SJSA1 (cell line): ENCODE results near the gene PLEKHM2. TPM values are rescaled to one million over a fixed set of nuclear protein-coding genes. Genes with fewer than 3 reads are reported as not detected.

Experiments
- DNase-seq, 2 experiments: peaks; one replicate each; pipeline ENCODE4 v3.0.0-alpha.2; 2015 to 2020; ENCODE audit warnings: low spot score in 2 of 2, low read depth in 1 of 2
- H3K27ac ChIP-seq: fragments of 250-450 bp; sonication (Bioruptor Pico); 2 replicates; pipeline ENCODE4 v1.5.1; 2020; ENCODE audit warnings: mild to moderate bottlenecking, moderate library complexity
- H3K27me3 ChIP-seq: fragments of 250-450 bp; sonication (Bioruptor Pico); replicated peaks from 2 replicates; pipeline ENCODE4 v1.5.1; 2020; ENCODE audit warnings: mild to moderate bottlenecking, moderate library complexity
- H3K36me3 ChIP-seq: fragments of 250-450 bp; sonication (Bioruptor Pico); 2 replicates; pipeline ENCODE4 v1.5.1; 2020; ENCODE audit warnings: mild to moderate bottlenecking
- H3K4me1 ChIP-seq: fragments of 250-450 bp; sonication (Bioruptor Pico); replicated peaks from 2 replicates; pipeline ENCODE4 v1.6.1; 2021; ENCODE audit warnings: mild to moderate bottlenecking
- H3K4me3 ChIP-seq: fragments of 250-450 bp; sonication (Bioruptor Pico); 2 replicates; pipeline ENCODE4 v1.5.1; 2020; ENCODE audit warnings: mild to moderate bottlenecking
- H3K9me3 ChIP-seq: fragments of 250-450 bp; sonication (Bioruptor Pico); replicated peaks from 2 replicates; pipeline ENCODE4 v1.5.1; 2020; ENCODE audit warnings: mild to moderate bottlenecking
- total RNA-seq: library from RNA; depleted of rRNA; stranded (reverse); fragments of >200 nt; shearing (Covaris generic); gene quantifications from 2 replicates; pipeline ENCODE4 v1.2.3, GENCODE V29; 2014

Gene PLEKHM2
- total RNA-seq, 1 experiment from 2014 or later = 48.4 TPM

DNA sequence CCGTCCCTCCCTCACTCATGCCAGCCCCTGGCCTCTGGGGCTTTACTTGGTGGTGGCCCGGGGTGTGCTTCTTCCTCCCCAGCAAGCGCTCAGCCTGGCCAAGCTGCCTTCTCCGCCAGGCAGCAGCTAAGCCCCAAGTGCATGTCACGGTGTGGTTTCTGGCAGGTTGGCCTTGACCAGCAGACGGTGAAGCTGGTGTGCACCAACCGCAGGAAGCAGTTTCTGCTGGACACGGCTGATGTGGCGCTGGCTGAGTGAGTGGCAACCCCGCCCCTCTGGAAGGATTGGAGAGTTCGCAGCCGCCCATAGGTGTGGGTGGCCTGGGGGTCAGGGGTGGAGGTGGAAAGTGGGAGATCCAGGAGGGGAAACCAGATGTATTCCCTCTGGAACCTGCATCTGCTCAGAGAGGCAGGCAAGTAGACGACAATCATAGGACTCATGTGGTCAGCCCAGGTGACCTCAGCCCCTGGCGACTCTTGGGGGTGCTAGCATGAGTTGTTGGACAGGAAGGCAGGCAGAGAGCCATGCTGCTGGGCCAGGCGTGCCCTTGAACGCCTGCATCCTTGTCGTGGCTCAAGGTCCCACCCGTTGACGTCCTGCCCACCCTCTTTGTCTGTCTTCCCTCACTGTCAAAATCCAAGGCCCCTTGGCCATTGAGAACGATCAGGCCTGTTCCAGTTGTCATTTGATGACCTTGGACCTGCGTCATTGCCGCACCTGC, 45.0 kb downstream of the PLEKHM2 start:
- H3K36me3 ChIP-seq = peaks cover 87% of the 10 kb centered on the region
- no peaks in the 10 kb centered on the region for H3K4me1 ChIP-seq
- no peaks in the 10 kb centered on the region for H3K9me3 ChIP-seq
- no peak overlapping the region for H3K27ac ChIP-seq
- no peak for DNase-seq
- no peak overlapping the region for H3K4me3 ChIP-seq
- H3K27me3 ChIP-seq = no peaks in the 10 kb centered on the region

DNA sequence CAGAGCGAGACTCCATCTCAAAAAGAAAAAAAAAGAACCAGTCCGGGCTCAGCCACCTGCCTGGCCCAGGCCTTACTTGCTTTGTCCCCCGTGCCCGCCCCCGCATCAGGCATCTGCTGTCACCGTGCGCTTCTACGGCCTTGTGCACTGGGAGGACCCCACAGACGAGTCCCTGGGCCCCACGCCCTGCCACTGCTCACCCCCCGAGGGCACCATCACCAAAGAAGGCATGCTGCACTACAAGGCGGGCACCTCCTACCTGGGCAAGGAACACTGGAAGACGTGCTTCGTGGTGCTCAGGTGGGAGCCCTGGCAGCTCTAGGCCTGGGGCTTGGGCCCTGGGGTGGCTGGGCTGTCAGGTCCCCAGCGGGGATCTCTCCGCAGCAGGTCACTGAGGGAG, 46.3 kb downstream of the PLEKHM2 start:
- H3K36me3 ChIP-seq = peaks cover 87% of the 10 kb centered on the region
- H3K27ac ChIP-seq = no peak overlapping the region
- no peaks in the 10 kb centered on the region for H3K4me1 ChIP-seq
- no peaks in the 10 kb centered on the region for H3K27me3 ChIP-seq
- DNase-seq = no peak
- no peaks in the 10 kb centered on the region for H3K9me3 ChIP-seq
- H3K4me3 ChIP-seq = no peak overlapping the region

DNA sequence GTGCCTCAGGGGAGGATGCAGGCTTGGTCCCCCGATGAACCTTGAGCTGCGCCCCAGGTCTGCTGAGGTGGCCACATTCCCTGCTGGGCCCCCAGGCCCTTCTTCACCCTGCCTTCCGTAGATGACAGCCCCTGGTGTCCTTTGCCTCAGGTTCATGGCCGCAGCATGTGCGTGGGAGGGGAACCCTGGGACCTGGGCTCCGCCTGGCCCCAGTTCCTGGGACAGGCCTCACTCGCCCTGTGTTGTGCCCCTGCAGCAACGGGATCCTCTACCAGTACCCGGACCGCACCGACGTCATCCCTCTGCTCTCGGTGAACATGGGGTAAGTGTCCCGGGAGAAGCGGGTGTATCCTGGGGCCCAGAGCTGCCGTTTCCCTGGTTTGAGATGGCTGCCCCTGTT, 46.8 kb downstream of the PLEKHM2 start:
- no peaks in the 10 kb centered on the region for H3K27me3 ChIP-seq
- no peaks in the 10 kb centered on the region for H3K9me3 ChIP-seq
- H3K4me3 ChIP-seq = no peak overlapping the region
- H3K27ac ChIP-seq = no peak overlapping the region
- peaks cover 82% of the 10 kb centered on the region for H3K36me3 ChIP-seq
- no peaks in the 10 kb centered on the region for H3K4me1 ChIP-seq
- no peak for DNase-seq

DNA sequence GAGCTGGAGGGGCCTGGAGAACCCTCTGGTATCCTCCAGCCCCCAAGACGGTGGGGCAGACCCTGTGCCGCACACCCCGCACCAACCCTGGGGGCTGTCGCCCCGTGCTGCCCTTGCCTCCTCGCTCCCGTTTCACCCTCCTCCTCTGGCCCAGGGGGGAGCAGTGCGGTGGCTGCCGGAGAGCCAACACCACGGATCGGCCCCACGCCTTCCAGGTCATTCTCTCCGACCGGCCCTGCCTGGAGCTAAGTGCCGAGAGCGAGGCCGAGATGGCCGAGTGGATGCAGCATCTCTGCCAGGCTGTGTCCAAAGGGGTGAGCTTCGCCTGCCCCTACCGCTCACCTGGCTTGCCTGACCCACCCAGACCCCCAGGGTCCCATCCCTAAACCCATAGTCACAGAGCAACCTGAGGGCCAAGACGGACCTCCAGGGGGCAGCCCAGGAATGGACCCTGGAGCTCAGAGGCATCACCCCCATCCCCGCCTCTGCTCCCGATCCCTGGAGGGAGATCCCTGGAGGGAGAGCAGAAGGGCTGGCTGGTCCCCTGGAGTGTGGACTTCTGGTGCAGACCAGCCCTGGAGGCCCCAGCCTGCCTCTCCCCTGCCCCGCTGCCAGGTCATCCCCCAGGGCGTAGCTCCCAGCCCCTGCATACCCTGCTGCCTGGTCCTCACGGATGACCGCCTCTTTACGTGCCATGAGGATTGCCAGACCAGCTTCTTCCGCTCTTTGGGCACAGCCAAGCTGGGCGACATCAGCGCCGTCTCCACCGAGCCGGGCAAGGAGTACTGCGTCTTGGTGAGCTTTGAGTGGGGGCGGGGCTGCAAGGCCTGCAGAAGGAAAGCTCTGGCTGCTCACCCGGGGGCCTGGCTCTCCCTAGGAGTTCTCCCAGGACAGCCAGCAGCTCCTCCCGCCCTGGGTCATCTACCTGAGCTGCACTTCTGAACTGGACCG, 47.9 kb downstream of the PLEKHM2 start:
- Histone ChIP-seq H3K27me3 (no peaks in the 10 kb centered on the region), H3K36me3 (peaks cover 71% of the 10 kb centered on the region), H3K27ac (no peak overlapping the region), H3K9me3 (no peaks in the 10 kb centered on the region), H3K4me3 (no peak overlapping the region), H3K4me1 (no peaks in the 10 kb centered on the region)
- DNase-seq = no peak

DNA sequence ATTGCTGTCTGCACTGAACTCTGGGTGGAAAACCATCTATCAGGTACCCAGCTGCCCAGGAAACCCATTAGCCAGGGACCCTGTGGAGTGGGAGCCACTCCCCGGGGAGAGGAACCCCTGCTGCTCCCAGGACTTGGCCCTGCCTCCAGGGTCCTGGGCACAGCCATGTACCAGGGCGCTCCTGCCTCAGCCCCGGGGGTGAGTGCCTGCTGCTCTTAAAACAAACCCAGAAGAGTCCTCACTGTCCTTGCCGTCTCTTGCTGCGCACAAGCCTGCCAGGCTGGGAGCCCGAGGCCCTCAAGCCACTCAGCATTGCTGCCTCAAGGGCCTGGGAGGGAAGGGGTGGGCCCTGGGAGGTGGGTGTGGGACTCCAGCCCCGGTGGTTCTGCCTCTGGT, 48.6 kb downstream of the PLEKHM2 start:
- Histone ChIP-seq H3K4me1 (no peaks in the 10 kb centered on the region), H3K4me3 (no peak overlapping the region), H3K36me3 (peaks cover 65% of the 10 kb centered on the region), H3K27ac (no peak overlapping the region), H3K9me3 (no peaks in the 10 kb centered on the region), H3K27me3 (no peaks in the 10 kb centered on the region)
- DNase-seq = no peak

DNA sequence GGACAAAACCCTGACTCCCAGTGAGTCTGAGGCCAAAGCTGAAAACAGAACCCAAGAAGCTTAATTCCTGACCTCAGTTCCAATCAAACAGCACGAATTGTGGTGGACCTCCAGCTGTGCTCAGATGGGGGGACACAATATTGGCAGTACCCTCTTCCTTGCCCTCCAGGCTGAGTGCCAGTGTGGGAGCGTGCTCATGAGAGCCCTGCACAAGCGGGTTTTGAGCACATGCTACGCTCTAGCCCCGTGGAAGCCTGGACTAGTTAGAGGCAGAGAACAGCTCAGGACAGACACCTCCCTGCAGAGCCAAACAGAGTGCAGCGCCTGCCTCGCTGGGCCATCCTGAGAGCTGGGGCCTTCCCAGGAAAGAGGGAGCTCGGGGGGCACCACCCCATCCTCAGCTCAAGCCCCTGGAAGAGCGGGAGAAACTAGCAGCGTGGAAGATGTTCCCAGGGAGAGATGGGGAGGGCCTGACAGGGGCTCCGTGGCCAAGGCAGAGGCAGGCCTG, 49.2 kb downstream of the PLEKHM2 start:
- no peaks in the 10 kb centered on the region for H3K4me1 ChIP-seq
- no peak overlapping the region for H3K4me3 ChIP-seq
- DNase-seq = no peak
- no peaks in the 10 kb centered on the region for H3K27me3 ChIP-seq
- peaks cover 59% of the 10 kb centered on the region for H3K36me3 ChIP-seq
- no peaks in the 10 kb centered on the region for H3K9me3 ChIP-seq
- no peak overlapping the region for H3K27ac ChIP-seq

DNA sequence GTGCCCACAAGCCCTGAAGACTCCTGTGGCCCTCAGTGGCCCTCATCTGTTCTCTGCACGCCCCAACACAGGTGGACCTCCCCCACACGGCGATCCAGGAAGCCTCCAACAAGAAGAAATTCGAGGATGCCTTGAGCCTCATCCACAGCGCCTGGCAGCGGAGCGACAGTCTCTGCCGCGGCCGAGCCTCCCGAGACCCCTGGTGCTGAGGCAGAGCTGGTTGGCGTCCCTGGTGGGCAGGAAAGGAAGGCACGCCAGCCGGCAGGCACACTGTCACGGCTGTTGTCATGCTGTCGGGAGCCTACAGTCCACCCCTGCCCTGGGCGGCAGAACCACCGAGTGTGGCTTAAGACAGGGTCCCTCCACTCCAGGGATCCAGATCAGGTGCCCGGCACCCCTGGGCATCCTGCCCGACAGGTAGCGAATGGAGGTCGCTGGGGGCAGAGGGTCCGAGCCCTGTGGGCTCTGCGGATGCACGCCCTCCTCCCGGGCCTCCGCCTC, 49.7 kb downstream of the PLEKHM2 start:
- no peaks in the 10 kb centered on the region for H3K9me3 ChIP-seq
- H3K4me1 ChIP-seq = no peaks in the 10 kb centered on the region
- no peaks in the 10 kb centered on the region for H3K27me3 ChIP-seq

DNA sequence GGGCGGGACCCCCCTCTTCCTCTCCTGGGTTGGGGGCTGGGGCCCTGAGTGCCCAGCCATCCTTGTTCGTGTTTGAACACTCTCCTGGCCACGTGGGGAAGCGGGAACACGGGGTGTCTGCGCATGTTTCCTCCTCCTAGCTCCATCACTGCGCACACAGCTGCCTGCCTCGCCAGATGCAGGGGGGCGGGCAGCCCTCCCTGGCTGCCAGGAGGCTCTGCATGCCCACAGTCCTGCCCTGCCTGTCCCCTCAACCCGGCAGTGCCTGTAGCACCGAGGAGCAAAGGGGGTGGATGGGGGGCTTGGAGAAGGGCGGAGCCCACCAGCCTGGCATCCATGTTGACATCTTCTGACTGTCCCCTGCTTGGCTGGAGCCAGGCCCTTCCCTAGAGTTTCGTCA, 50.2 kb downstream of the PLEKHM2 start:
- H3K9me3 ChIP-seq = no peaks in the 10 kb centered on the region
- H3K27me3 ChIP-seq = no peaks in the 10 kb centered on the region
- H3K4me3 ChIP-seq = no peak overlapping the region
- DNase-seq = no peak
- H3K27ac ChIP-seq = no peak overlapping the region
- H3K36me3 ChIP-seq = peaks cover 48% of the 10 kb centered on the region
- H3K4me1 ChIP-seq = no peaks in the 10 kb centered on the region

More for the DNA sequence above, 49.7 kb downstream of the PLEKHM2 start:
- no peak for DNase-seq
- Histone ChIP-seq H3K27ac (no peak overlapping the region), H3K4me3 (no peak overlapping the region), H3K36me3 (peaks cover 54% of the 10 kb centered on the region)

DNA sequence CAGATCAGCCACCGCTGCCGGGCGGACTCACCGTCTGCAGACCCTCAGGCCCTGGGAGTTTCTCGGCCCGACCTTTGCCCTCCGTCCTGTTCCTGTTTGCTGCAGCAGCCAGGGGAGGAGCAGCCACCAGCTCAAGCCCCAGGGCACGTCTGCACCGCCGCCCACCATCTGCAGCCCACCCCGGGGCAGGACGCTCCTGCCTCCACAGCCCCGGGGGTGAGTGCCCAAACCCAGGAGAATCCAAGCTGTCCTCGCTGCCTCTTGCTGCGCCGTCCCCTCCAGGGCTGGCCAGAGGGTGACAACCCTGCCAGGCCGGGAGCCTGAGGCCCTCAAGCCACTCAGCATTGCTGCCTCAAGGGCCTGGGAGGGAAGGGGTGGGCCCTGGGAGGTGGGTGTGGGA, 50.8 kb downstream of the PLEKHM2 start:
- no peaks in the 10 kb centered on the region for H3K27me3 ChIP-seq
- H3K4me3 ChIP-seq = no peak overlapping the region
- H3K36me3 ChIP-seq = peaks cover 44% of the 10 kb centered on the region
- H3K9me3 ChIP-seq = no peaks in the 10 kb centered on the region
- H3K4me1 ChIP-seq = no peaks in the 10 kb centered on the region
- no peak overlapping the region for H3K27ac ChIP-seq
- no peak for DNase-seq

DNA sequence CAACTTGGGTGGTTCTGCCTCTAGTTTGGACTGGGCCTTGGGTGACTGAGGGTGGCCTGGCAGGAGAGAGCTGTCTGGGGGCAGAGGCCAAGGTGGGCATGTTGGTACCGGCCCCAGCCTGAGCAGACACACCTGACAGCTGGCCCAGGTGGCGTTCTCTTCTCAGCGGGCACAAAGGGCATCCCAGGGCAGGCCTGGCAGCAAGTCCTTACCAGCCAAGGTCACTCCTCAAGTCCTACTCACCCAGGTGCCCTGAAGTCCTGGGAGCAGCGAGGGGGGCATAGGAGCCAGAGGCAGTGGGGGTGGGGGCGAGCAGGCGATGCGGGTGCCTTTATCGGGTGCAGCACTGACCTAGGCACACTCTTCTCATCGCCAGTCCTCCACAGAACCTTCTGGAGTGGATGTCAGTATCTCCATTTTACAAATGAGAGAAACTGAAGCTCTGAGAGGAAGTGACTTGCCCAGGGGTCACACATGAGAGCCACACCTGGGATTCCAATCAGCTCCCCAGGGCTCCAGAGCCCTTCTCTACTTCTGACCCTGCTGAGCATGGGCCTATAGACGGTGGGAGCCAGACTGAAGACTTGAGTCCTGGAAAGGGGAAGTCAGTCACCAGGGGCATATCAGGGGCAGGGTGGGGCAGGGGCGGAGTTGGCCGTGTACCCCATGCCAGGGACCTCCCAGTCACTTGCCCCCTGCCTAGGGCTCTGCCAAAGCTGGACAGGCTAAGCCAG, 51.4 kb downstream of the PLEKHM2 start:
- Histone ChIP-seq H3K4me1 (no peaks in the 10 kb centered on the region), H3K36me3 (peaks cover 39% of the 10 kb centered on the region), H3K4me3 (no peak overlapping the region), H3K27ac (no peak overlapping the region), H3K9me3 (no peaks in the 10 kb centered on the region), H3K27me3 (no peaks in the 10 kb centered on the region)
- DNase-seq = no peak

DNA sequence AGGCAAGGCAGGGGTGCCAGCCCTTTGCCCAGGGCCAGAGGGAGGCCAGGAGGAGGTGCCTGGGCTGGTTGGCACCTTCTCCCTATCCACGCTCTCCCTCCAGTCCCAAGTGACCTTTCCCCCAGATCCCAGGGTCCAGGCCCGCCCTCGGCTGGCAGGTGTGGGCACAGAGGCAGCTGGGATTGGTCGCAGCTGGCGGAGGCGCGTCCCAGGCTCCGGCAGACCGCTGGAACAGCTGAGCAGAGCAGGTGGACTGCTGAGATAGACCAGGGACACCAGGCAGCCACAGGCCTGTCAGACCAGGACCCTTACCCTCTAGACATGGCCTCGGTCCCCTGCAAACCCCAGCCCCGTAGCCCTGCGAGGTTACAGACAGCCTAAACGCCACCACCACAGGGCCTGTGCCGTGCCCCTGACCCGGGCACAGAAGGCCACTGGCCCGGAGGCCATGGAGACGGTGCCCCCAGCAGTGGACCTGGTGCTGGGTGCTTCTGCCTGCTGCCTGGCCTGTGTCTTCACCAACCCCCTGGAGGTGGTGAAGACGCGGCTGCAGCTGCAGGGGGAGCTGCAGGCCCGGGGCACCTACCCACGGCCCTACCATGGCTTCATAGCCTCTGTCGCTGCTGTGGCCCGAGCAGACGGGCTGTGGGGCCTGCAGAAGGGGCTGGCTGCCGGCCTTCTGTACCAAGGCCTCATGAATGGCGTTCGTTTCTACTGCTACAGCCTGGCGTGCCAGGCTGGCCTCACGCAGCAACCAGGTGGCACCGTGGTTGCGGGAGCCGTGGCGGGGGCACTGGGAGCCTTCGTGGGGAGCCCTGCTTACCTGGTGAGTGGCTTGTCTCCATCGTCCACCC, 52.1 kb downstream of the PLEKHM2 start, which contains the start of gene SLC25A34:
SLC25A34 (plus strand) TSS at position 221 of the 854 bp plus-strand sequence; CDS start at position 449, 228 bp downstream.
- Histone ChIP-seq H3K4me3 (no peak within 1 kb of the TSS), H3K36me3 (peaks cover 32% of the 10 kb centered on the region), H3K9me3 (no peaks in the 10 kb centered on the region), H3K27ac (no peak within 1 kb of the TSS), H3K4me1 (no peaks in the 10 kb centered on the region), H3K27me3 (no peaks in the 10 kb centered on the region)
- DNase-seq = no peak

DNA sequence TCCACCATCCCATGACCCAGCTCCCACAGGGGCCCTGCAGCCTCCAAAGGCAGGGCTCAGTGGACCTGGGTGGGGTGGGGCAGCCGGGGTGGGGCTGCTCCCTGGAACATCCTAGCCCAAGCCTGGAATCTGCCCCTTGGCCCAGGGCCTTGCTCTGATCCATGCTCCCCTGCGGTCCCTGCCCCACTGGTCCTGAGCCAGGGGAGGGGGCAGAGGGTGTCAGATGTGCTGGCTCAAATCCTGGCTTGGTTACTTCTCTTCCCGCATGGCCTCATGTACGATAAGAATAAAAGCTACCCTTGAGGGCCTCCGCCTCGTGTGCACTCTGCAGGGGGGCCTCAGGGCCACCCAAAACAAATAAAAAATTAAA, 52.8 kb downstream of the PLEKHM2 start:
- H3K9me3 ChIP-seq = no peaks in the 10 kb centered on the region
- DNase-seq = no peak
- H3K27me3 ChIP-seq = no peaks in the 10 kb centered on the region
- no peaks in the 10 kb centered on the region for H3K4me1 ChIP-seq
- H3K36me3 ChIP-seq = peaks cover 26% of the 10 kb centered on the region
- no peak overlapping the region for H3K4me3 ChIP-seq
- no peak overlapping the region for H3K27ac ChIP-seq
